HG02759 (cell line): ENCODE results near the gene FGFBP2.

ENCODE experiments used
- ATAC-seq: cut with Tn5 transposase; IDR thresholded peaks from one replicate; pipeline ENCODE4 v1.9.1; 2021; ENCODE audit warnings: mild to moderate bottlenecking, moderate library complexity; ENCODE audit not compliant: unreplicated experiment

The FGFBP2 gene

GRCh38 chr4:15963001-15963451 is at the start of gene FGFBP2:
Gene FGFBP2 (minus strand): TSS chr4:15963175. CDS start chr4:15963129, 46 bp downstream.
- peak; percentile 66 for ATAC-seq

GRCh38 chr4:16011173-16011572 is 48.2 kb upstream of the FGFBP2 start:
- ATAC-seq = no peak

GRCh38 chr4:16009153-16009552 is 46.2 kb upstream of the FGFBP2 start:
- ATAC-seq = no peak

GRCh38 chr4:16007471-16008095 is 44.6 kb upstream of the FGFBP2 start:
- no peak for ATAC-seq

- no peak for ATAC-seq
These were observed 43.9 kb upstream of the FGFBP2 start for GRCh38 chr4:16006771-16007446.

- ATAC-seq = no peak
These were observed 42.7 kb upstream of the FGFBP2 start for GRCh38 chr4:16005676-16006075.

- peak; percentile 97 for ATAC-seq
These were observed 38.5 kb upstream of the FGFBP2 start for GRCh38 chr4:16001484-16001858.

GRCh38 chr4:16000708-16001483 is 37.9 kb upstream of the FGFBP2 start:
- no peak for ATAC-seq

- peak; percentile 53 for ATAC-seq
These were observed 33.8 kb upstream of the FGFBP2 start for GRCh38 chr4:15996773-15997172.

DNA sequence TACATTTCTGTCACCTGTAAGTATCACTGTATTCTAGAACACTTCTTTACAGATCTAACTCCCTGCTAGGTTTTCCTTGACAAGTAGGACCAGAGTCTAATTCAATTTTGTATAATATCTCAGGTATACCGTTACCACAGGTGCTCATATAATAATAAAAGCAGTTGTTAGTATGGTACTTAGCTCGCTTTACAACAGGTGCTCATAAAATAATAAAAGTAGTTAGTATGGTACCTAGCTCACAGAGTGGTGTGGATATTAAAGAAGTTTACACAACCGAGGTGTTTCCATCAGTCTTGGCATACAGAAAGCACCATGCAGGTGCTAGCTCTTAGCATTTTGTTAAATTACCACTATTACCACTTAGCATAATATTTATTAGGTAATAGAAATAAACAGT is 32.9 kb upstream of the FGFBP2 start:
- ATAC-seq = no peak

- no peak for ATAC-seq
These were observed 29.2 kb upstream of the FGFBP2 start for GRCh38 chr4:15992167-15992485.

GRCh38 chr4:15990570-15991285 is 27.8 kb upstream of the FGFBP2 start:
- no peak for ATAC-seq

DNA sequence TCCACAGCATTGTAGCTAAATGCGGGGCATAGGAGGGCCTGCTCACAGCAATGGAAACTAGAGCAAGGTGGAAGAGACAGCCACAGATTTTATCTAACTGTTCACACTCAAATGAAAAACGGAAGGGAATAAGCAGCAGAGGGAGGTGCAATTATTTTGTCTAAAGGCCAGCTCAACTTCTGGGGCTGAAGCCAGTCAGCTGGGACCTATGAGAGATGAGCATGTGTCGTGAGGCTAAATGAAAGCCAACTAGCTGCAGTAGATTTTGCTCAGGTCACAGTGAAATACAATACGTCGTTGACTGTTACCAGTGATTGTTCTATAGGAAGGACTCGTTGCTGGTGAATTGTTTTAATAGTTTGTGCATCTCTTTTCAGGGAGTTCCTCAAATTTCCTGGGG is 26.4 kb upstream of the FGFBP2 start:
- ATAC-seq = no peak

GRCh38 chr4:15988222-15988621 is 25.2 kb upstream of the FGFBP2 start:
- ATAC-seq = no peak

DNA sequence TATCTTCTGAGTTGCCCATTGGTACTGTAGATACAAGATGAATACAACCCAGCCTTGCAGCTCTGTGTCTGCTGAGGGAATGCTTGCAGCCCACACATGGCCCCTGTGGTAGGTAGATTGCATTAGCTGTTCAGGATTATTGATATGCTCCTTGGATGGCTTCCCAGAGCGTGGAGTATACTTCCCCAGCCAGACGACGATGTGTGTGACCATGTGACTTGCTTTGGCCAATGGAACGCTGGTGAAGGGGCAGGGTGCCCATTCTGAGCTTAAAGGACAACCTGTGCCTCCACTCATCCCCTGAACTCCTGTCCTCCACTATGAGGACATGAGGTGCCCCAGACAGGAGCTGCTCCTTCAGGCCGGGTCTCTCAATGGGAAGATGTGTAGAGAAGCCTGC is 23.9 kb upstream of the FGFBP2 start:
- no peak for ATAC-seq

- ATAC-seq = no peak
These were observed 20.6 kb upstream of the FGFBP2 start for GRCh38 chr4:15983610-15984009.

DNA sequence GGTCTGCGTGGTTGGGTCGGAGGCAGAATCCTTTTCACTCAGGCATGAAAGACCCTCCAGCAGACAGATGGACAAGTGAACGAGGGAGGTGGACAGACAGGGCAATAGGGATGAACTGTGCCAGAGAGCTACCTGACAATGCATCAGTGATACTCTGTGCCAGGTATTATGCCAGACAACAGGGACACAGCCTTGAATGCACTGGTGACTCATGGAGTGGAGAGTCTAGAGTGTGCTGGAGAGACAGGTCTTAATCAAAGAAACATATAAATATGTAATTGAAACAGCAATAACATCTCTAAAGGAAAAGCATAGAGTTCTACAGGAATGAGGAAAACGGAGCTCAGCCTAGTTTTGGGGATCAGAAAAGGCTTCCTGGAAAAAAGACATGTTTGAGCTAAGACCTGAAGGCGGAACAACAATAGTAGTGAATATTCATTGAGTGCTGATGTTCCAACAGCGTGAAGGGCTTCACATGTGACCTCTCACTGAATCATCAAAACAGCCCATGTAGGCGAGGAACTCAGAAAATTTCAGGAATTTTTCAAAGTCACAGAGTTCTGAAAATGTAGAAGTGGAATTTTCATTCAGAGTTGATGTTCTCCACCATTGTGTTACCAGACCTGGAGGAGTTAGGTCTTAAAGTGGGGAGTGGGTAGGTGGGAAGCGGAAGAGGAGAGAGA is 20.0 kb upstream of the FGFBP2 start:
- no peak for ATAC-seq

DNA sequence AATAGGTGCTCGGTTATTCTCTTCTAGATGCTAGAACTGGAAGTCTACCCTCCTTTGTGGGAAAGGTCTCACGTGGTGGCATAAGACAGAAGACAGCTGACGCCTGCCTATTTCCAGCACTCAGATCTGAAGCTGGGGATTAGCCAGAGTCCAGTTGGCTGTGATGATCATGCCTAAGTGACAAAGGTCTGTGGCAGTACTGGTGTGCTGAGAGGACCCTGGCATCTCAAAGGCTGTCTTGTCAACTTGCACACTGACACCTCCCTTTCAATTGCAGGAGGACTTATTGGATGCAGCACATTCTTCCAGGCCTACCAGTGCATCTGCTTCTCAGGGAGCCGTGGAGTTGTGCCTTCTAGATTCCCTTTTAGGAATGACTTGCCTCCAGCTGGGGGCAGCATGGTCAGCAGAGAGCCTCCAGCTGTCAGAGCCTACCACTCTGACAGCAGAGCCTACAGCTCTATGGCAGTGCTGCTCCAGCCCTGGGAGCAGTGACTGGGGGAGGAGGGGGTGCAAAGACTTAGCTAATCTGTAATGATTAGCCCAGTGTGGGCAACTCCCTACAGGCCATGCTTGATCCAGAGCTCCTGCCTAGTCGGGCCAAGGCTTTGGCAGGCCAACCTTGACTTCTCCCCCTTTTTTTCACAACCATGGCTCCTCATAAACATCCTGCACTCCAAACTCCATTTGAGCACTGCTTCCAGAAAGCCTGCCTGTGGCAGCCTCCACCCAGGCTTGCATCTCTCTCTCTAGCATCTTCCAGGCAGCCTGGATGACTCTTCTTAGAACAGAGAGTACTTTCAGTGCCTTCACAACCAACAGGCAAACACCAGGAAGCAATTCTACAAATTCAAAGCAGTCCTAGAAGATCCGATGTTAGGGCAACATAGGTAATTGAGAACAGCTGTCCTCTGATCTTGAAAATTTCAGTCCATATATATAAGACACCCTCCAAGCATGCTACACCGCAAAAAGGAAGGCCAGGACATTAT is 13.8 kb upstream of the FGFBP2 start:
- ATAC-seq = no peak

- ATAC-seq = no peak
These were observed 8.3 kb upstream of the FGFBP2 start for GRCh38 chr4:15971068-15971801.
